ENCODE measurements around the gene PSMB8. TPM values are rescaled to one million over a fixed set of nuclear protein-coding genes. Genes with fewer than 3 reads are reported as not detected.

PSMB8 gene
- total RNA-seq, 3 donors from 2014 or later = 94.7 to 199 (median 117) TPM

- no peak for TF ChIP-seq CTCF (IDR thresholded peaks at IDR 0.05)
These were observed 50.9 kb downstream of the PSMB8 start for GRCh38 chr6:32792901-32793435.

More at GRCh38 chr6:32792901-32793435, 50.9 kb downstream of the PSMB8 start:
- no peaks in the 10 kb centered on the region for H3K4me1 ChIP-seq (ENCODE audit: low read depth)
- no peak overlapping the region for H3K4me3 ChIP-seq
- no peaks in the 10 kb centered on the region for H3K36me3 ChIP-seq (ENCODE audit: low read depth)
- ATAC-seq (no peak), DNase-seq (no peak)
- H3K9me3 ChIP-seq = no peaks in the 10 kb centered on the region
- intact Hi-C loops (cut with DNase I, micrococcal nuclease) = no loop called here

Other genes with a start within 250 kb of the PSMB8 start
- gene HLA-DQA1, start 206.6 kb downstream of the PSMB8 start, total RNA-seq = 10 to 100 TPM in 2 of 3 donors, 1 to 10 TPM in 1; 9.9 to 36.2 (median 24.1) TPM
- 10 to 100 TPM in 2 of 3 donors, 1 to 10 TPM in 1; 4.7 to 18.6 (median 14.9) TPM for gene HLA-DQB1, start 177.4 kb downstream of the PSMB8 start, total RNA-seq
- gene HLA-DQA2, start 102.7 kb downstream of the PSMB8 start, total RNA-seq = 1 to 10 TPM in 1 of 3 donors, not detected in 2; 1.6 TPM
- gene HLA-DQB2, start 80.5 kb downstream of the PSMB8 start, total RNA-seq = 1 to 10 TPM in 1 of 3 donors, not detected in 2; 1.1 TPM
- under 1 TPM in 2 of 3 donors, not detected in 1; 0.38 to 0.87 TPM for gene HLA-DOB, start 27.0 kb downstream of the PSMB8 start, total RNA-seq
- gene TAP2, start 5.3 kb downstream of the PSMB8 start, total RNA-seq = 100 to 1,000 TPM in 1 of 3 donors, 10 to 100 TPM in 2; 47.4 to 179 (median 52.7) TPM
- 100 to 1,000 TPM in 1 of 3 donors, 10 to 100 TPM in 2; 69.5 to 131 (median 91.3) TPM for gene TAP1, start 9.7 kb upstream of the PSMB8 start, total RNA-seq
- 100 to 1,000 TPM in 1 of 3 donors, 10 to 100 TPM in 2; 37.4 to 108 (median 39.0) TPM for gene PSMB9, start 10.1 kb upstream of the PSMB8 start, total RNA-seq
- gene HLA-DMB, start 97.0 kb upstream of the PSMB8 start, total RNA-seq = 10 to 100 TPM; 10.8 to 27.1 (median 22.8) TPM
- gene HLA-DMA, start 109.0 kb upstream of the PSMB8 start, total RNA-seq = 10 to 100 TPM; 12.4 to 48.5 (median 27.7) TPM
- 100 to 1,000 TPM; 133 to 195 (median 168) TPM for gene BRD2, start 124.5 kb upstream of the PSMB8 start, total RNA-seq
- 1 to 10 TPM; 1.8 to 4.0 (median 3.2) TPM for gene HLA-DOA, start 165.5 kb upstream of the PSMB8 start, total RNA-seq
- gene HLA-DPA1, start 229.6 kb upstream of the PSMB8 start, total RNA-seq = 10 to 100 TPM; 46.6 to 62.0 (median 49.9) TPM
- 10 to 100 TPM; 31.2 to 55.0 (median 51.2) TPM for gene HLA-DPB1, start 231.9 kb upstream of the PSMB8 start, total RNA-seq